ENCODE data around the gene NRSN2.

Gene NRSN2

GRCh38 chr20:313402-313801 is 33.5 kb upstream of the NRSN2 start:
- Mint-ChIP-seq H3K27ac (no peak overlapping the region), H3K36me3 (peaks cover 6% of the 10 kb centered on the region), H3K4me1 (peaks cover 5% of the 10 kb centered on the region), H3K9me3 (no peaks in the 10 kb centered on the region), H3K4me3 (no peak overlapping the region)
- DNase-seq (ENCODE audit: low spot score in 2 of 2) (no peak), ATAC-seq (no peak)

DNA sequence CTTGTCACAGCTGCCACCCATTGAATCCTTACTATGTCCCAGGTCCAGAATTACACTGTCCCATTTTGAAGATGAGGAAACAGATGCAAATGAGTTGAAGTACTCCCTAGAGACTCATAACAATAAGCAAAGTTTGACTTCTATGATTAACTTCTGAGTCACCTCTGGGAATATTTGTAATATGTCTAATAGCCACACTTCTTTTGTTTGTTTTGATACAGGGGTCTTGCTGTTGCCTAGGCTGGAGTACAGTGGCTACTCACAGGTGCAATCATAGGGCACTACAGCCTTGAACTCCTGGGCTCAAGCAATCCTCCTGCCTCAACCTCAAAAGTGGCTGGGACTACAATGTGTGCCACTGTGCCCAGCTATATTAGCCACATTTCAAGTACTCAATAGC is 33.0 kb upstream of the NRSN2 start:
- Mint-ChIP-seq H3K9me3 (no peaks in the 10 kb centered on the region), H3K4me1 (peaks cover 5% of the 10 kb centered on the region), H3K27ac (no peak overlapping the region), H3K4me3 (no peak overlapping the region), H3K36me3 (peaks cover 6% of the 10 kb centered on the region)
- DNase-seq (ENCODE audit: low spot score in 2 of 2) (no peak), ATAC-seq (no peak)

GRCh38 chr20:316316-317068 is 30.4 kb upstream of the NRSN2 start:
- H3K27ac Mint-ChIP-seq, result no peak overlapping the region
- no peak overlapping the region for H3K4me3 Mint-ChIP-seq
- H3K36me3 Mint-ChIP-seq, result no peaks in the 10 kb centered on the region
- ATAC-seq (no peak), DNase-seq (ENCODE audit: low spot score in 2 of 2) (no peak)
- no peaks in the 10 kb centered on the region for H3K4me1 Mint-ChIP-seq
- no peaks in the 10 kb centered on the region for H3K9me3 Mint-ChIP-seq

DNA sequence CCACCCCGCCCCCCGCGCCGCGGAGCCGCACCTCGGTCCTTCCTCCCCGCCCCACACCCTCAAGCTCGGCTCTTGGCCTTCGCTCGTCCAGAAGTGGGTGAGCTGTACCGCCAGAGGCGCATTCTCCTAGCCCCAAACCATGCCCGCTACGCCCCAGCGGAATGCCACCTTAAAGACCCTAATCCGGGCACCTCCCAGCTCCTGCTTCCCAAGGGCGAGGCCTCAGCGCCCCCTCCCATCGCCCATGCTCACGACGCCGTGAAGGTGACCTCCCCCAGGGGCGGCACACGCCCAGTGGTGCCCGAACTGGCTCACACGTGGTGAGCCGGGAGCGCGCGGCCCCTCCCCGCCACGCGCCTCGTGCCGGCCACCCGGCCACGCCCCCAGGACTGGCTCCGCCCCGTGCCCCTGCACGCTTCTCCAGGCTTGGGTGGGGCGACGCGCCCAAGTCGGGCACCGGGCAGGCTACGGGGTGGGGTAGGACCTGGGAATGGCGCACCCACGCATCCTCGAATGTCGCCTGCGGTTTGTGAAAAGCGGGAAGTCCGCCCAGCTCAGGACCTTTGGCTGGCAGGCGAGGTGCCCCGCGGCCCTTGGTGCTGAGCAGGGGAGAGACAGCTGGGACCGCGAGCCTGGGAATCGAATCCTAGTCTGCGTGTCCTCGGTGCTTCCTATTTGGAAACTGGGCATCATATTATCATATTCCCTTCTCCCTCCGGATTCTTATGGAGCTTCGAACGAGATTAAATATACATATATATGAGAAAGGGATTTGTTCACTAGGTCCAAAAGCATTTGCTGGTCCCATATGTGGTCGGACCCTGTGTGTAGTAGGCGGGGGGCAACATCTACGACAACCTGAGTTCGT is 22.5 kb upstream of the NRSN2 start:
- H3K4me1 Mint-ChIP-seq, result peaks cover 20% of the 10 kb centered on the region
- no peaks in the 10 kb centered on the region for H3K9me3 Mint-ChIP-seq
- H3K4me3 Mint-ChIP-seq, result peak overlapping the region; percentile 78
- ATAC-seq (peak; percentile 76), DNase-seq (ENCODE audit: low spot score in 2 of 2) (peak; percentile 88 to 95)
- peaks cover 20% of the 10 kb centered on the region for H3K36me3 Mint-ChIP-seq
- H3K27ac Mint-ChIP-seq, result peak overlapping the region; percentile 23

GRCh38 chr20:325045-325888 is 21.6 kb upstream of the NRSN2 start, which contains the start of gene SOX12:
SOX12 (plus strand) TSS chr20:325552; CDS start chr20:325925, 373 bp downstream.
- peaks cover 20% of the 10 kb centered on the region for H3K36me3 Mint-ChIP-seq
- ATAC-seq (peak; percentile 88), DNase-seq (ENCODE audit: low spot score in 2 of 2) (peak; percentile 98)
- H3K27ac Mint-ChIP-seq, result peak within 1 kb of the TSS; percentile 23
- peaks cover 22% of the 10 kb centered on the region for H3K4me1 Mint-ChIP-seq
- H3K9me3 Mint-ChIP-seq, result no peaks in the 10 kb centered on the region
- H3K4me3 Mint-ChIP-seq, result peak within 1 kb of the TSS; percentile 78

GRCh38 chr20:325889-326644 is 20.8 kb upstream of the NRSN2 start:
- Mint-ChIP-seq H3K36me3 (peaks cover 20% of the 10 kb centered on the region), H3K4me1 (peaks cover 29% of the 10 kb centered on the region), H3K4me3 (peak overlapping the region; percentile 78), H3K9me3 (no peaks in the 10 kb centered on the region), H3K27ac (no peak overlapping the region)
- DNase-seq (ENCODE audit: low spot score in 2 of 2) (peak; percentile 34 to 81), ATAC-seq (no peak)

GRCh38 chr20:326645-327185 is 20.2 kb upstream of the NRSN2 start:
- ATAC-seq (no peak), DNase-seq (ENCODE audit: low spot score in 2 of 2) (peak; percentile 14 to 68)
- H3K9me3 Mint-ChIP-seq, result no peaks in the 10 kb centered on the region
- peak overlapping the region; percentile 78 for H3K4me3 Mint-ChIP-seq
- peaks cover 20% of the 10 kb centered on the region for H3K36me3 Mint-ChIP-seq
- peaks cover 29% of the 10 kb centered on the region for H3K4me1 Mint-ChIP-seq
- no peak overlapping the region for H3K27ac Mint-ChIP-seq

DNA sequence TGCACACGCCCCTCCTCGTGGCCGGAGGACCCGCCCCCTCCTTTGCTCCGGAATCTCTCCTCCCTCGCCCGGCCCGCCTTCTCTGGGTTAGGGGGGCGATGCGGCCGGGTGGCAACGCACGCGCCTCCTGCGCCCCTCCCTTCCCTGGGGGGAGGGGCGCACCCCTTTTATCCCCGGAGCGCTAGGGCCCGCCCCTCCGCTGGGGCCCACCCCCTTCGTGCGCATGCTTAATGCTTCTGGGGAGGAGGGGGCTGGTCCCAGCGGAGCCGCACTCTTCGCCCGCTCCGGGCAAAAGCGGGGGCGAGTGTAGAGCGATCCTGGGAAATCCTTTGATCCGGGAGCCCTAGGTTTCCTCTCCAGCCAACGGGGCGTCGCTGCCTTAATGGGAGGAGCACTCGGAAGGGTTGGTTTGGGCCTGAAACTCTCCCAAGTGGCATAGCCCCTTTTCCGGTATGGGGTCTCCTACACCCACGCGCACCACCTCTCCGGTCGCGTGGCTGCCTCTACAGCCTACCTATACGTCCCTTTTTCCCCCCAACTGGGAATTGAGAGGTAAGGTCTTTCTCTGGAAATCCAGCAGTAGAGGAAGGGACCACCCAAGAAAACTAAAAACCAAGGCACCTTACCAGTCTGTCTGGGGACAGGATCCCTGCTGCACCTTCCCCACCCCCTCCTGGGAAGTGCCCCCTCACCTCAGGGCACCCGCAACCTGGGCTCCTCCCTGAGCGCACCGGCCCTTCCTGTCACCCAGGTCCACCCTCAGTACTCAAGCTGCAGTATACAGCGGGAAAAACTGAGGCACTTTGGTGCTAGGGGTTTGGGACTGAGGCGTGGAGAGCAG is 19.5 kb upstream of the NRSN2 start:
- Mint-ChIP-seq H3K36me3 (peaks cover 20% of the 10 kb centered on the region), H3K4me1 (peaks cover 29% of the 10 kb centered on the region), H3K27ac (no peak overlapping the region), H3K4me3 (peak overlapping the region; percentile 78), H3K9me3 (no peaks in the 10 kb centered on the region)
- ATAC-seq (peak; percentile 0), DNase-seq (ENCODE audit: low spot score in 2 of 2) (peak; percentile 55 to 83)

DNA sequence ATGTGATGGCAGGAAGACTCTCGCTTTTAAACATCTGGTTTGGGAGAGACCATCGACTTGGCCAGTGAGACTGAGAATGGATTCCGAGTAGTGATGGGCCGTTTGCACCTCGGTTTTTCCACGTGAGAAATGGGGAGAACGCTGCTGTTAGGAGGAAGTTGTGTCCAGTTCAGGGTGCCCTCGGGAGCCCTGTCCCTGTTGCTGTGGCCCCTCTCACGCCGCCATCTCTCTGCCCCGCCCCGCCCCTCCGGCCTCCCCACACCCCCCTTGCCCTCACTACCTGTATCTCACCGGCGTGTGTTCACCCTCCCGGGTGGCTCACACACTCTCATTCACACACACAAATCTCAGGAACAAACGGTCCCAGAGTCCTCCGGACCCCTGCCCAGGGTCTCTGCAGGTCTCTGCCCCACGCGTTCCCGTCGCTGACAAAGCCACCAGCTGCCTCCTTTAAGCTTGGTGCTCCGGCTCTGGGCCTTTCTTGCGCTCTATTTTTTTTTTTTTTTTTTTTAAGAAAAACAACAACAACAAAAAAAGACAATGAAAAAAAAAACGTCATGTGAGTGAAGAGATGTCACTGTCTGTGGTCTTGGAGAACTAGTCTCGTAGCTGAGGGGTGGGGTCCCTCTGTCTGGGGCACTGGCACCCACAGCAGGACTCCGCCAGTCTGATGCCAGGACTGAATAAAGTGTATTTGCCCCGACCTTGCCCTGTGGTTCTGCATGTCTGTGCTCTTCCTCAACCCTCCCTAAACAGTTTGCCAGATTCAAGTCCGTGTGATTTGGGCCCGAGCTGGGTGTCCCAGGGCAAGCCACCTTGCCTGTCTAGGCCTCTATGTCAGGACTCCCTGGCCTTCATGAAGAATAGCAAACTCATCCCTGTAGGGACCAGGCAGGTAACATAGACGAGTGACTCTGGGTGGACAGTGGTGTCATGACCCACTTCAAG is 18.6 kb upstream of the NRSN2 start:
- Mint-ChIP-seq H3K4me3 (peak overlapping the region; percentile 78), H3K9me3 (no peaks in the 10 kb centered on the region), H3K4me1 (peaks cover 29% of the 10 kb centered on the region), H3K27ac (peak overlapping the region; percentile 16), H3K36me3 (peaks cover 20% of the 10 kb centered on the region)
- DNase-seq (ENCODE audit: low spot score in 2 of 2) (no peak), ATAC-seq (no peak)

GRCh38 chr20:328975-329695 is 17.8 kb upstream of the NRSN2 start:
- peaks cover 19% of the 10 kb centered on the region for H3K36me3 Mint-ChIP-seq
- peak overlapping the region; percentile 78 for H3K4me3 Mint-ChIP-seq
- DNase-seq (ENCODE audit: low spot score in 2 of 2), result peak in 1 of 2 donors; percentile 53
- peaks cover 26% of the 10 kb centered on the region for H3K4me1 Mint-ChIP-seq
- H3K9me3 Mint-ChIP-seq, result no peaks in the 10 kb centered on the region
- H3K27ac Mint-ChIP-seq, result peak overlapping the region; percentile 16
- no peak for ATAC-seq

GRCh38 chr20:329851-330232 is 17.1 kb upstream of the NRSN2 start:
- Mint-ChIP-seq H3K4me3 (no peak overlapping the region), H3K36me3 (peaks cover 12% of the 10 kb centered on the region), H3K4me1 (peaks cover 22% of the 10 kb centered on the region), H3K27ac (no peak overlapping the region), H3K9me3 (no peaks in the 10 kb centered on the region)
- DNase-seq (ENCODE audit: low spot score in 2 of 2) (no peak), ATAC-seq (no peak)

Data from stimulated activated effector memory CD8-positive, alpha-beta T cell treated with anti-CD3 and anti-CD28 coated beads, Interleukin-12 subunit alpha, Interleukin-12 subunit beta, amount 100 ng/mL, for 72 hours (primary cell).